ENCODE measurements around the gene C11orf68. TPM values are rescaled to one million over a fixed set of nuclear protein-coding genes. Genes with fewer than 3 reads are reported as not detected.

Gene C11orf68
- total and polyA plus RNA-seq, 2 of the 8 experiments (the other 6 are each of a cell fraction or from before 2014, with no cell fraction given) = 24.0 to 51.2 TPM

- no peak for TF ChIP-seq JUND (IDR thresholded peaks at IDR 0.05; ENCODE audit: low read length)
- TF ChIP-seq HDAC6 (IDR thresholded peaks at IDR 0.05; ENCODE audit: low read depth, low read length) = no peak
- no peak for TF ChIP-seq SIN3A (conservative IDR thresholded peaks at IDR 0.05 in 1 of 2, IDR thresholded peaks at IDR 0.05 in 1 of 2; ENCODE audit: low read depth in 1 of 2, low read length in 2 of 2)
- TF ChIP-seq YY1 (IDR thresholded peaks at IDR 0.05; ENCODE audit: low read depth, low read length) = no peak
- TF ChIP-seq, protein P1, sequence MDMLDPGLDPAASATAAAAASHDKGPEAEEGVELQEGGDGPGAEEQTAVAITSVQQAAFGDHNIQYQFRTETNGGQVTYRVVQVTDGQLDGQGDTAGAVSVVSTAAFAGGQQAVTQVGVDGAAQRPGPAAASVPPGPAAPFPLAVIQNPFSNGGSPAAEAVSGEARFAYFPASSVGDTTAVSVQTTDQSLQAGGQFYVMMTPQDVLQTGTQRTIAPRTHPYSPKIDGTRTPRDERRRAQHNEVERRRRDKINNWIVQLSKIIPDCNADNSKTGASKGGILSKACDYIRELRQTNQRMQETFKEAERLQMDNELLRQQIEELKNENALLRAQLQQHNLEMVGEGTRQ (IDR thresholded peaks at IDR 0.05; ENCODE audit: low read length) = no peak
- no peak for TF ChIP-seq FOSL1 (IDR thresholded peaks at IDR 0.05; ENCODE audit: insufficient read depth, low read depth, low read length)
- TF ChIP-seq TAF7 (optimal IDR thresholded peaks at IDR 0.05; ENCODE audit: borderline replicate concordance, low read depth, low read length) = no peak
These were observed 33.6 kb downstream of the C11orf68 start (continued) for GRCh38 chr11:65885231-65885630.
